ENCODE results near the gene RCAN2. TPM values are rescaled to one million over a fixed set of nuclear protein-coding genes. Genes with fewer than 3 reads are reported as not detected.

Gene RCAN2
- total RNA-seq, 1 experiment from 2014 or later = 0.44 TPM

DNA sequence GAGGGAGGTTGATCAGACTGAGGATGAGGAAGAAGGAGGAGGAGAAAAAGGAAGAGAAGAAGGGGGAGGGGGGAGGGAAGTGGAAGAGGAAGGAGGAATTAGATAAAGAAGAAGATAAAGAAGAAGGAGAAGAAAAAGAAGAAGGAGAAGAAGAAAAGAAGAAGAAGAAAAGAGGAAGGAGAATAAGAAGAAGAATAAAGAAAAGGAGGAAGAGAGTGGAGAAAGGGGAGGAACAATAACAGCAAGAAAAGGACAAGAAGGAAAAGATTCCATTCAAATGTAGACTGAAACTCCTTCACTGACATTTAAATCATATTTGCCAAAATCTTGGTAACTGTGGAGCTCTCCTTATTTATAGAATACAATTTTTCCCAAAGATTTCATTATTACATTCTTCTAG is 34.3 kb upstream of the RCAN2 start:
- no peaks in the 10 kb centered on the region for H3K79me2 ChIP-seq (ENCODE audit: low read depth)
- no peaks in the 10 kb centered on the region for H3K27me3 ChIP-seq (ENCODE audit: insufficient read depth, low read depth)
- ChIA-PET CTCF (no interaction called here), POLR2A (ENCODE audit: unreplicated experiment) (no interaction called here)
- H3K4me2 ChIP-seq = no peak overlapping the region
- no peaks in the 10 kb centered on the region for H3K36me3 ChIP-seq (ENCODE audit: low read depth)
- no TSS peak for BruUV-seq (replicated peaks)
- no peaks in the 10 kb centered on the region for H3K9me3 ChIP-seq (ENCODE audit: insufficient read depth, low read depth)
- H2AFZ ChIP-seq = no peak overlapping the region
- H3F3A ChIP-seq (ENCODE audit: insufficient read depth, low read depth) = no peaks in the 10 kb centered on the region
- H3K4me3 ChIP-seq = no peak overlapping the region
- intact Hi-C loops (cut with micrococcal nuclease; ENCODE audit: unreplicated experiment) = no loop called here
- H3K4me1 ChIP-seq (replicated peaks; ENCODE audit: insufficient read depth) = no peaks in the 10 kb centered on the region
- no peaks in the 10 kb centered on the region for H4K20me1 ChIP-seq (ENCODE audit: insufficient read depth)
- H3K9me2 ChIP-seq (ENCODE audit: insufficient read depth) = no peaks in the 10 kb centered on the region
- no peak overlapping the region for H3K27ac ChIP-seq
- DNase-seq = no peak
- TF ChIP-seq, protein P1, sequence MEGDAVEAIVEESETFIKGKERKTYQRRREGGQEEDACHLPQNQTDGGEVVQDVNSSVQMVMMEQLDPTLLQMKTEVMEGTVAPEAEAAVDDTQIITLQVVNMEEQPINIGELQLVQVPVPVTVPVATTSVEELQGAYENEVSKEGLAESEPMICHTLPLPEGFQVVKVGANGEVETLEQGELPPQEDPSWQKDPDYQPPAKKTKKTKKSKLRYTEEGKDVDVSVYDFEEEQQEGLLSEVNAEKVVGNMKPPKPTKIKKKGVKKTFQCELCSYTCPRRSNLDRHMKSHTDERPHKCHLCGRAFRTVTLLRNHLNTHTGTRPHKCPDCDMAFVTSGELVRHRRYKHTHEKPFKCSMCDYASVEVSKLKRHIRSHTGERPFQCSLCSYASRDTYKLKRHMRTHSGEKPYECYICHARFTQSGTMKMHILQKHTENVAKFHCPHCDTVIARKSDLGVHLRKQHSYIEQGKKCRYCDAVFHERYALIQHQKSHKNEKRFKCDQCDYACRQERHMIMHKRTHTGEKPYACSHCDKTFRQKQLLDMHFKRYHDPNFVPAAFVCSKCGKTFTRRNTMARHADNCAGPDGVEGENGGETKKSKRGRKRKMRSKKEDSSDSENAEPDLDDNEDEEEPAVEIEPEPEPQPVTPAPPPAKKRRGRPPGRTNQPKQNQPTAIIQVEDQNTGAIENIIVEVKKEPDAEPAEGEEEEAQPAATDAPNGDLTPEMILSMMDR (conservative IDR thresholded peaks at IDR 0.05) = no peak
- no peak for TF ChIP-seq EZH2 (IDR thresholded peaks at IDR 0.05; ENCODE audit: low read depth)

DNA sequence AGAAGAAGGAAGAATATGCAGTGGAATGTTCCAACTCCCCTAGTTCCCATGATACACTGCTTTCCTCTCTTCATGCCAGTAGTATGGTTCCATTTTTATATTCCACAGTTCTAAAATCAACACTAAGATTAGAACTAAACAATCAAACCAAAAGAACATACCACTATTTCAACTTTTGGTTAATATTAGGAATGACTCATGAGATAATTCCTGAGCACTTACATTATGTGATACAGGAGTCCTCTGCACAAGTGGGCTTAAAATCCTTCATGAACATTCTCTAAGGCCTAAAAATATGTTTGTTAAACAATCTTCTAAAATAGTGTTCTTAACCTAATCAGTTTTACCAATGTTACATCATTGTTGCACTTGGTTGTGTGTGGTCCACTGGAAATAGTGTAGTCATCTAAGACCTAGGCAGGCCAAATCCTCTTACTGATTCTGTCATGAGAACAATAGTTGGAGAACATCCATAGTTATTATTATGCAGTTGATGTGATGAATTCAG is 30.3 kb upstream of the RCAN2 start:
- no peak overlapping the region for H3K4me3 ChIP-seq
- H3K27me3 ChIP-seq (ENCODE audit: insufficient read depth, low read depth) = no peaks in the 10 kb centered on the region
- H3K9me2 ChIP-seq (ENCODE audit: insufficient read depth) = no peaks in the 10 kb centered on the region
- CTCF ChIA-PET = no interaction called here
- intact Hi-C loops (cut with micrococcal nuclease; ENCODE audit: unreplicated experiment) = no loop called here
- no peak overlapping the region for H3K27ac ChIP-seq
- H3K36me3 ChIP-seq (ENCODE audit: low read depth) = no peaks in the 10 kb centered on the region
- no peaks in the 10 kb centered on the region for H3K9me3 ChIP-seq (ENCODE audit: insufficient read depth, low read depth)
- no peak for TF ChIP-seq EZH2 (IDR thresholded peaks at IDR 0.05; ENCODE audit: low read depth)
- TF ChIP-seq, protein P1 (conservative IDR thresholded peaks at IDR 0.05) = no peak
- no peaks in the 10 kb centered on the region for H3F3A ChIP-seq (ENCODE audit: insufficient read depth, low read depth)
- no peaks in the 10 kb centered on the region for H3K79me2 ChIP-seq (ENCODE audit: low read depth)
- DNase-seq = no peak
- BruUV-seq (replicated peaks) = no TSS peak
- no peak overlapping the region for H3K4me2 ChIP-seq
- no peaks in the 10 kb centered on the region for H3K4me1 ChIP-seq (replicated peaks; ENCODE audit: insufficient read depth)
- POLR2A ChIA-PET (ENCODE audit: unreplicated experiment) = no interaction called here
- no peaks in the 10 kb centered on the region for H4K20me1 ChIP-seq (ENCODE audit: insufficient read depth)
- no peak overlapping the region for H2AFZ ChIP-seq

DNA sequence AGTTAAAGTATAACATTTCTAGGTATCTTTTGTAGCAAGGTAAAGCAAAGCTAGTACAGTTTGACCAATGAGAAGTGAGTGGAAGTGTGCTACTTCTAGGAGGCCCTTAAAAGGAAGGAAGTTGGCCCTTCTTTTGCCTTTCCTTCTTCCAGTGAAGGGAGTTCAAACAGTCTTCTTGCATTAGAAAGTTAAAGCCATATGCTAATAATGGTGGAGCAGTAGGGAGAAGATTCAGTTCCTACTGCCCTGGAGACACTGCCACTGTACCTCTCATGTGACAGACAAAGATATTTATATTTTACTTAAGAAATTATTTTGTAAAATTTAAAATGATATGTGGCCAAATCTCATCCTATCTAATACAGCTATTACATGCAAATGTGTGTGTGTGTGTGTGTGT is 26.0 kb upstream of the RCAN2 start:
- H3K4me1 ChIP-seq (replicated peaks; ENCODE audit: insufficient read depth) = no peaks in the 10 kb centered on the region
- H3K4me2 ChIP-seq = no peak overlapping the region
- ChIA-PET POLR2A (ENCODE audit: unreplicated experiment) (no interaction called here), CTCF (no interaction called here)
- H3K9me3 ChIP-seq (ENCODE audit: insufficient read depth, low read depth) = no peaks in the 10 kb centered on the region
- H3K27ac ChIP-seq = no peak overlapping the region
- no peaks in the 10 kb centered on the region for H3K36me3 ChIP-seq (ENCODE audit: low read depth)
- no peaks in the 10 kb centered on the region for H3K9me2 ChIP-seq (ENCODE audit: insufficient read depth)
- no peaks in the 10 kb centered on the region for H4K20me1 ChIP-seq (ENCODE audit: insufficient read depth)
- no peaks in the 10 kb centered on the region for H3K27me3 ChIP-seq (ENCODE audit: insufficient read depth, low read depth)
- DNase-seq = no peak
- TF ChIP-seq EZH2 (IDR thresholded peaks at IDR 0.05; ENCODE audit: low read depth) = no peak
- TF ChIP-seq, protein P1 (conservative IDR thresholded peaks at IDR 0.05) = no peak
- no peaks in the 10 kb centered on the region for H3F3A ChIP-seq (ENCODE audit: insufficient read depth, low read depth)
- no peak overlapping the region for H3K4me3 ChIP-seq
- no peak overlapping the region for H2AFZ ChIP-seq
- intact Hi-C loops (cut with micrococcal nuclease; ENCODE audit: unreplicated experiment) = no loop called here
- no TSS peak for BruUV-seq (replicated peaks)
- H3K79me2 ChIP-seq (ENCODE audit: low read depth) = no peaks in the 10 kb centered on the region

Data from PC-9 (cell line).